ENCODE data around the gene ARHGAP24. TPM values are rescaled to one million over a fixed set of nuclear protein-coding genes. Genes with fewer than 3 reads are reported as not detected.
"Not testable (repeated sequence)": the region's sequence is repeated elsewhere in the genome, so short reads cannot be mapped to it uniquely, and the experiment has no call there.

ARHGAP24 gene
- total RNA-seq, 2 donors from 2014 or later = 26.9 to 47.2 TPM

DNA sequence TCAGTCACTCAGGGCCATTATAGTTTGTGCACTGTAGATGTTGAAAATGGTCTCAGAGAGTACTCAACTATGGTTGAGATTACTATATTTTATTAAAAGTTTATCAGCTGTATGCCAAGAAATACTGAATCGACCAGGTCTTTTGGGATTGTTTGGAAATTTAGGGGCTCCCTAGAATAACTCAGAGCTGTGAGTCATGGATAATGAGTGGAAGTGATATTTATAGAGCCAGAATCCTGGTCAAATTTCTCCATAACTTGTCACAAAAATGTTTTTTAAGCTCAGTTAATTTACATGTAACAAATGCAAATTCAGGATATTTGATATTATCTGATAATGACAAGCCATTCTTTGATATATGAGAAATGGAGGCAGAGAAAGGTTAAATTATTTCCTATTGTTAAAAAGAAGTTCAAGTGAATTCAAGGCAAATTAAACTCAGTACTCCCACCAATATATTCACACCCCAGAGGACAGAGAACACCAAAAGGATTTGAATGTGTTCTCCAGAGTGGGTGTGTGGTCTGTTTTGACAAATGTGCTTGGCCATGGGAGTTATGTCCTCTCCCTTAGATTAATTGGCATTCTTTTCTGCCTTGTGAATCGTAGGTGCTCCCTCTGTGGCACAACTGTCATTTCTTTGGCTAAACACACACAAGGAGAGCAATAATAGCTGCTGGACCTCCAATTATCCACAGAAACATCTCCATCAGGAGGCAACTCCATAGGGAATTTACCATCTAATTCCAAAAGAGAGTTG lies 37.7 kb downstream of the ARHGAP24 start:
- DNase-seq (ENCODE audit: low spot score) = no peak
- intact Hi-C loops (cut with DNase I) = no loop called here

DNA sequence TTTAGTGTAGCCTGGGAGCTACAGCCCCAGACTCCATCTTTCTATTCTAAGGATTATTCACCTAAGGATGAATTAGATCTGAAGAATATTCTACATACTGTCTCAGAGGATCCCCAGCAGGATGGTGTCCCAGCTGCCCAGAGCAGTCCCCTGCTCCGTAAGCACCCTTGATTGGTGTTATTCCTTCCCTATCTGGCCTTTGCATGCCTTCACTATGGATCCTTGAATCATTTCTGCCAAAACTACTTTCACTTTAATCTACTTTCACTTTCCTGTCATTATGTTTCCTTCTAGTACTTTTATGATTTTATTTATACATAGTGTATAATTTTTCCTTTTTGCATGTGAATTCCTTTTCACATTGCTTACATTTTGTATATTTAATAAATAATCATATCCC lies 39.2 kb downstream of the ARHGAP24 start:
- intact Hi-C loops (cut with DNase I) = no loop called here
- no peak for DNase-seq (ENCODE audit: low spot score)

DNA sequence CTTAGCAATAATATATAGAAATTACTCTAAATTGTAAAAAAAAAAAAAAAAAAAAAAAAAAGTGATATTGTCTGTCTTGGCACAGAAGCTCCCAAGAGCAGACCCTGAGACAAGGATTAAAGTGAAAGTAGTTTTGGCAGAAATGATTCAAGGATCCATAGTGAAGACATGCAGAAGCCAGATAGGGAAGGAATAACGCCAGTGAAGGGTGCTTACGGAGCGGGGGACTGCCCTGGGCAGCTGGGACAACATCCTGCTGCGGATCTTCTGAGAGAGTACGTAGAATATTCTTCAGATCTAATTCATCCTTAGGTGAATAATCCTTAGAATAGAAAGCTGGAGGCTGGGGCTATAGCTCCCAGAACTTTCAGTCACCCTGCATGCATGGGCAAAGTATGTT lies 39.8 kb downstream of the ARHGAP24 start:
- DNase-seq (ENCODE audit: low spot score) = no peak
- intact Hi-C loops (cut with DNase I) = no loop called here

DNA sequence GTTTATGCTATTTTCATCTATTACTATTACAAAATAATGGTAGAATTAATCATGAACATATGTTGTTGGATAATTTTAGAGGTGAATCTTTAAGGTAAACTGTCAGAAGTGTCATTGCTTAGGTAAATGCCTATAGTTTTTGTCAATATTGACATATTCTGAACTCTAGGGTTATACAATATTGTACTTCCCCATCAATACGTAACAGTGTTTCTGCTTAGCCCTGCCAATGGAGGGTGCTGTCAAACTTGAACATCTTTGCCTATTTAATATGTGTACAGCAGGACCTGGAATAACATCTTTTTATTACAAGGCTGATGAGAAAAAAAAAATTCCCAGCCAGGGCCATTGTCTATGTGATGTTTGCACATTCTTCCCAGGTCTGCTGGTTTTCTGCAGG lies 40.8 kb downstream of the ARHGAP24 start:
- intact Hi-C loops (cut with DNase I) = no loop called here

DNA sequence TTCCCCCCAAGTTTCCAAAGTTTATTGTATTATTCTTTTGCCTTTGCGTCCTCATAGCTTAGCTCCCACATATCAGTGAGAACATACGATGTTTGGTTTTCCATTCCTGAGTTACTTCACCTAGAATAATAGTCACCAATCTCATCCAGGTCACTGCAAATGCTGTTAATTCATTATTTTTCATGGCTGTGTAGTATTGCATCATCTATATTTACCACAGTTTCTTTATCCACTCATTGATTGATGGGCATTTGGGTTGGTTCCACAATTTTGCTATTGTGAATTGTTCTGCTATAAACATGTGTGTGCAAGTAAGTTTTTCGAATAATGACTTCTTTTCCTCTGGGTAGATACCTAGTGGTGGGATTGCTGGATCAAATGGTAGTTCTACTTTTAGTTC lies 43.6 kb downstream of the ARHGAP24 start:
- DNase-seq (ENCODE audit: low spot score); intact Hi-C loops (cut with DNase I): not testable (repeated sequence)

More for the DNA sequence above, 40.8 kb downstream of the ARHGAP24 start:
- DNase-seq (ENCODE audit: low spot score) = no peak

DNA sequence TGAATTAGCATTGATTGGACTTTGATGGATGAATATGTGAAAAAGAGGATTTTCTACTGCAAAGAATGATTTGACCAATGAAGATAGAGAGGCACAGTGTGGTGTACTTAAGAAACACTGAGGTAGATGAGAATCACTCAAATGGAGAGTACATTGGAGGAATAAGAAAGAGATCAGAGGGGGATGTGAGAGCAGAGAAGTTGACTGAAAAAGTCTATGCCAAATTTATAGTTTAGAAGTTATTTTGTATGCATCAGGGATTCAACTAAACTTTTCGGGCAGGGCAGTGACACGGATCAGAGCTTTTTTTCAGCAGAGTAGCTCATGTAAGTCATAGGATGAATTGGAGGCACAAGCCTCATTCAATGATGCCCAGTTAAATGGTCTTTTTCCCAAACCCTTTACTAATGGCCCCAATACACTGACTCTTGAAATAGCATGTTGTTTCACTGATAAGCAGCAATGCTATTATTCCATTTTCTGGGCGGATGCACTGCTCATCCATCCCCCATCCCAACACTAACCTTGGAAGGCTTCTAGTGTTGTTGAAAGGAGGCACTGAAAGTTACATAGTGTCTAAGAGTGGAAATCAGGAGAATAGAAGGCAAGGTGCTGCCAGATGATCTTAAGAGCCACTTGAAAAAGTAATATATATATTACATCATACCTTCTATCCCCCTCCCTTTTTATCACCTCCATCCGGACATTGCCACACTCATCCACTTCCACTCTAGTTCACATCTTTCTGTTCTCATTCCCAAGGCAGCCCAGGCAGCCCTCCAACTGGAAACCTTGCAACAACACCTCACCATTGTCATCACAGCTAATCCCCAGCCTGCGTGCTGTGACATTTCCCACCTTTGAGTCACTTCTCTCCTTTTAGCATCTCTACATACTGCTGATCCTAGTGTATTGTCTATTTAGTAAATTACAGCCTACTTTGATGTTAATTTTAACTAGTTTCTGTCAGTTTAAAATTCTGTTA lies 46.1 kb downstream of the ARHGAP24 start:
- intact Hi-C loops (cut with DNase I) = no loop called here

DNA sequence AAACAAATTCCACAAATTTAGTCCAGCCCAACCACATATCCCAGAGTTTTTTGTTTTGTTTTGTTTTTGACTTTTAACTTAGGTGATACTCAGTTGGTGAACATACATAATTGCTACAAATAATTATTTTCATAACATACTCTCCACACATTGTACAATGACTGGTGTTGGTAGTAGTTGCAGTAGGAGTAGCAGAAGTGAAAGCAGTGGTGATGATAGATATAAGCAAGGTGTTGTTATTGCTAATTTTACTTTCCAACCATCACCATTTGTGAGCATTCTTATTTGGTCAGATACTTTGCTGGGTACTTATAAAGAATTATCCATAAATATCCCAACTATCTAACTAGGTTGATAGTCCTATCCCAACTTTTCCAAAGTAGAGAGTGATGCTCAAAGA lies 47.3 kb downstream of the ARHGAP24 start:
- intact Hi-C loops (cut with DNase I) = no loop called here
- no peak for DNase-seq (ENCODE audit: low spot score)

More for the DNA sequence above, 46.1 kb downstream of the ARHGAP24 start:
- DNase-seq (ENCODE audit: low spot score) = no peak

DNA sequence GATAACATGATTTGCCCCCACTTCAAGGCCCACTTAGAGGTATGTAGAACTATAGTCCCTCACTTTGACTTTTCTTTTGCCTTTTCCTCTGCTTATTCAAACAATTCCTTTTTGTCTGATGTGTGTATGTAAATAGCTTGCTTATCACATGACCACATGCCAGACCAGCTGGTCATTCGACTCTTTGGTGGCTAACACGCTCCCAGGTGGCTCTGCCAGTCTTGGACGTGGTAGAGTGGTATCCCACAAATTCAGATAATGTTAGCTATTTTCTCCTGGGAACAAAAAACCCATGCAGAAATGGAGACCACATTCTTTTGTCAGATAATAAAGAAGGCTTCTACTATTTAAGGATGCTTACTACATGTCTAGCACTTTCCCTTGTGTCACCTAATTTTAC lies 47.9 kb downstream of the ARHGAP24 start:
- DNase-seq (ENCODE audit: low spot score) = no peak
- intact Hi-C loops (cut with DNase I) = no loop called here

DNA sequence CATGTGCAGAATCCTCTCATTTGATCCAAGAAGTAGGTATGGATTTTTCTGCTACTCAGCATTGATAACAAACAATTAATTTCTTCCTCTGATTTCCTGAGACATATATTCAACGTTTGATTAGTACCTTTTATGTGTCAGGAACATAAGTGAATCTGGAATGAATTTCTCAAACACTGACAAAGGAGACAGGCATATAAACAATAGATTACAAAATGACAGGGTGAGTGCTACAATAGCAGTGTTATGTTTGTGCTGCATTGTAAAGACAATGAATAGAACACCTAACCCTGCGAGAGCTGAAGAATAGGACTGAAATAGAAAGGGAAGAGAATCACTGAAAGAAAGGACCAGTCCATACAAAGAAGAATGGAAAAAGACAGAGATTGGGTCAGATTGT lies 52.9 kb downstream of the ARHGAP24 start:
- intact Hi-C loops (cut with DNase I) = no loop called here
- DNase-seq (ENCODE audit: low spot score) = no peak

DNA sequence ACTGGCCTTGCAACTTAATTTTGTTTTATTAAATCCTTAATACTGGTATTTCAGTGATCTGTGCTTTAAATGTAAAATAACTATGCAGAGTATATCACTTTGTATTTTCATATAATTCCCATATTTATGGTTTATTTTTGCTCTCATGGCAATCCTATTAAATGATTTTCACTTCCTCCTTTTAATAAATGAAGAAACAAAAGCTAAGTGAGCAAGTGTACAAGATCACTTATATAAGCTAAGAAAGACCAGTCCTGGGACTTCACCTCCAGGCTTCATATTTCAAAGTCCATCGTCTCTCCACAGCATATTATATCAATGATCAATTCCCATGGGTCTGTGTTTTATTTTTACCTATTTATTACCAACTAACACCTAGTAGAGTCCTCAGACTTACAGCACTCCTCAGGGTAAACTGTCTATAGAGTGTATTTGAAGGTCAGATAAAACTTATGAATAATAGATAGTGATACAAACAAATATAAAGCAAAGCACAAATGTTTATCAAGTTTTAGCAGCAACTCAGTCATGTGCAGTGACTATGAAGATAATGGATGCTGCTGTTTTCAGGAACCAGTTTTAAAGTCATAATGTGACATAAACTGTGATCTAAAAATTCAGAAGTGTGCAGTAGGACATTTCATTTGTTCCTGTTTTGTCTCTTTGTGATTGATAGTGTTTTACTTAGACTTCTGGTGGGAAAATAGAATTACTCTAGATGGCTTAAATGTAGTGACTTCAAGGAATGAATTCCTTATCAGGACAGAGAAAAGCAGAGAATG lies 56.8 kb downstream of the ARHGAP24 start:
- no peak for DNase-seq (ENCODE audit: low spot score)
- intact Hi-C loops (cut with DNase I) = no loop called here

DNA sequence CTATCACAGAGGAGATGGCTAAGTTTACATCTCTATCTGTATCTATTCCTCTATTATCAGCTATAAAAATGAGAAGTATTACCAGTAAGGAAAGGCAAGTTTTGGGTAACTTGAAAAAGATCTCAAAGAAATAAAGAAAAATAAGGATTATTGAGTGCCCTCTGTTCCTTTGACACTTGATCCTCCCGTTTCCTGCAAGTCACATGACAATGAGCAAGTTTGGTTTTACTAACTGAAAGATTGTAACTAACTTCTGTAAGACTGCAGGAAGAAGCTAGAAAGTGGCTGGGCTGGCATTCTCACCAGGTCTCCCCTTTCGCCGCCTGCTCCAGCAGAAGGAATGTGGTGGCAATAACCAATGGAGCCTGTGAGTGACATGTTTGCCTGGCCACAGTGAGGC lies 59.2 kb downstream of the ARHGAP24 start:
- no peak for DNase-seq (ENCODE audit: low spot score)
- intact Hi-C loops (cut with DNase I) = no loop called here

DNA sequence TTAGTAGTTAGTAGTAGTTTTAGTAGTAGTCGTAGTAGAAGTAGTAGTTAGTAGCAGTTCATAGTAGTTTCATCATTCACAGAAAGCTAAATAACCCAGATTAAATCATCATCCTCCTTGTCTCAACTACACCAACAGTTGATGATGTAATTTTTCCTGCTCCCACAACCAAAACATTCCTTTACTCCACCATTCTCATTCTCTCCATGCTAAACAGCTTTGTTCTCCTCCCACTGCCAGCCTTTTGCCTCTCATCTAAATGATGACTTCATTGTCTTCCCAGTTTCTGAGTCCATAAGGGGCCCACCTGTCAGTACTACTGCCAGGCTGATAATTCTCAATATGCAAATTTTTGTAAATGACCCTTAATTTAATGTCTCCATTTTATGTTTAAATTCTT lies 68.9 kb downstream of the ARHGAP24 start:
- intact Hi-C loops (cut with DNase I) = no loop called here
- no peak for DNase-seq (ENCODE audit: low spot score)

DNA sequence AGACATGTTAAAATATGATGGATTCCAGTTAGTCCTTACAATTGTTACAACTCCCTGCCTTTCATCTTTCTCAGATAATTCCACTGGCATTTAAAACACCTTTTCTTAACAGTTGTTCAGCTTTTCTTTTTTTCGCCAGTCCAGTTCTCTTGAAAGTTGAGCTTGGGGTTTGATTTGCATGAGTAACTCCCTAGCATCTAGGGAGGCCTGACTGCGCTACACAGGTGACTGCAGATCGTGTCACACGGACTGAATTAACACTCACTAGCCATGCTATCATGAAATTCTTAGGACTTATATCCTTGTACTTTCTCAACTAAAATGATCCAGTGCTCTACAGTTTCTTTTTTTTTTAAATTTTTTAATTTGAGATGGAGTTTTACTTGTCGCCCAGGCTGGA lies 69.8 kb downstream of the ARHGAP24 start:
- intact Hi-C loops (cut with DNase I) = no loop called here

DNA sequence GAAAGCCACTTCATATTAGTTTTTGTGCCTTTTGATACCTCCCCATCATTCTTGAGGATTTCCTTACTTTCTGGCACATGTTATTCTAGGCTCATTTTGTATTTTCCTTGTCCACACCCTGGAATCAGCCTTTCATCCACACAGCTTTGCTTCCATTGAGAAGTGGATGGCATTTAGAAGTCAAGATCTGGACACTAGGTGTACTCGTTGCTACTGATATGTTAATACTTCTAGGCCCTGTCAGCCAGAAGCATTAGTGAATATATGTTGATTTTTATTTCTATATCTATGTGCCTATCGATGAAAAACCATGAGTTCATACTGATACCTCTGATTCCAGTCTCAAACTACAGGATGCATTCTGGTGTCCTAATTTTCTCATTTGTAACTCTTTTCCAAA lies 73.2 kb downstream of the ARHGAP24 start:
- no peak for DNase-seq (ENCODE audit: low spot score)
- intact Hi-C loops (cut with DNase I) = no loop called here

More for the DNA sequence above, 69.8 kb downstream of the ARHGAP24 start:
- DNase-seq (ENCODE audit: low spot score) = no peak

DNA sequence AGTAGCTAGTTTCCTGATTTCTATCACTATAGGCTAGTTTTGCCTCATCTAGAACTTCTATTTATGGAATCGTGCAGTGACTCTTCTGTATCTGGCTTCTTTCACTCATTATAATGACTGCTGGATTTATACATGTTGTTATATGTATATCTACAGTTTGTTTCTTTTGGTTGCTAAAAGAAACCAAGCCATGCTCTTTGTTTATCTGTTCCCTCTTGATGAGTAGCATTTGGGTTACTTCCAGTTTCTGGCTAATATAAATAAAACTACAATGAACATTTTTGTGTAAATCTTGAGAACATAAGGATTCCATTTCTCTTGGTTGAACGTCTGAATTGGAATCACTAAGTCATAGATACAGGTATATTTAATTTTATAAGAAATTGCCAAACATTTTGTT lies 73.9 kb downstream of the ARHGAP24 start:
- DNase-seq (ENCODE audit: low spot score) = no peak
- intact Hi-C loops (cut with DNase I) = no loop called here

DNA sequence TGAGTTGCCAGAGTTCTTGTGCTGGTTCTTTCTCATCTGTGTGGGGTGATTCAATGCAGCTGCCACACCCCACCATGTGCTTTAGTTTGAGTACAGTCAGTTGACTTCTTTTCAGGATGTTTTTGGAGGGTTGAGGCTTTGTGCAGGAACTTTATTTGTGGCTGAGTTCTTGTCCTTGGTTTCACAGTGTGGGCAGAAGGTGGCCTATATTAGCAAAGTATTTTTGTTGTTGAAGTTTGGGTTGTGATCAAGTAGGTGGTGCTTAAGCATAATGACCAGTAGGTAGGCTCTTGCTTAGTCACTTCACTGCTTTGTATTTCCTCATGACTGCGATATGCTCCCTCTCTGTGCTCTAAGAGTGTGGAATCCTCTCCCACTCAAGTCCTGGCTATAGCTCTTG lies 80.3 kb downstream of the ARHGAP24 start:
- intact Hi-C loops (cut with DNase I) = no loop called here
- DNase-seq (ENCODE audit: low spot score) = no peak

DNA sequence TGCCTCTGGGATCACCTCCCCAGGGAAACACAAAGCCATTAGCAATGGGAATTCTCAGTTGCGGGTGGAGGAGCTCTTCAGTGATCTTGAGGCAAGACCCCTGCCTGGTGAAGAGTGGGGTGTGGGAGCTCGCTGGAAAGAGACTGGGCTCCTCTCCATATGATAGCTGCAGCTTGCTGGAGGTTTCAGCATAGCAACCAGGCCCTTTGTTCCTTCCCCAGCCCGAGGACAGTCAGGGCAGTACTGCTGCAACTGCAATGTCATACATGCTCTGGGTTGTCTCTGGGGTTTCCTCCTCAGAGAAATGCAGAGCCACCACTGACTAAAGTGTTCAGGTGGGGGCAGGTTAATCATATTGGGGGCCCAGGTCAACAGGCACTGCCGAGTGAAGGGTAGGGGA lies 81.3 kb downstream of the ARHGAP24 start:
- intact Hi-C loops (cut with DNase I) = no loop called here
- no peak for DNase-seq (ENCODE audit: low spot score)

DNA sequence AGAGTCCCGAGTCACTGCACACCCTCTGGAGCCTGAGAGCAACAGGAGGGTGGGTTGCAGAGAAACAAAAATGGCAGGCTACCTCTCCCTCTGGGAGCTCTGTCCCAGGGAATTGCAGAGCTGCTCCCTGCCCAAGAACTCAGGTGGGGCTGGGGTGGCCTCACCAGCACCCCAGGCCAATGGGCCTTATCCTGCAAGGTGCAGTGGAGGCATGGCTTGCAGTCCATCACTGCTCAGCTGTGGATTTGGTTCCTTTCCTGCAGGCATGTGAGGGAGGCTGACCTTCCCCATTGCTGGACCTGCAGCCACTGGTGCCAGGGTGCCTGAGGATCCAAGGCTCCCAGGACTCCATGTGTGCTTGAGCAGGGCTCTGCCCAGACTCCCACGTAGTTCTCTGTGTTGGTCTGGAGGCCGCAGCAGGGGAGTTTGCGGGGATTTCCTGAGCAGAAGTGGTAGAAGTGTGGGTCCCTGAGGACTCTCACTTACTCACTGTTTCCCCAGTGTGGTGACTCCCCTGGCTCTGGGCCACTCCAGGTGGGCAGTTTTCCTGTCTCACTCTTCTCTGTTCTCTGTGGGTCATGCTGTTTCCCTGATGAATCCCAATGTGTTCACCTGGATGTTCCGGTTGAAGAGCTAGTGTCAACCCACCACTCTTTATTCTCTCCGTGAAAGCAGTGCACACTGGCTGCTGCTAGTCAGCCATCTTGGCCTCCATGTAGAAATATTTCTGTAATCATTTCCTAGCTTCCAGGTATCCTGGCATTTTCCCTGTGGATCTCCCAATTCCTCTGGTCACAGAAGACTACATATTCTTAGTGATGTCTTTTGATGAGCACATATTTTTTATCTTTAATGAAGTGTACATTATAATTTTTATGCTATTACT lies 82.3 kb downstream of the ARHGAP24 start:
- intact Hi-C loops (cut with DNase I) = no loop called here
- DNase-seq (ENCODE audit: low spot score) = no peak
